Calu3 (cell line): ENCODE data around the gene KLKB1. TPM values are rescaled to one million over a fixed set of nuclear protein-coding genes. Genes with fewer than 3 reads are reported as not detected.
A peak's percentile ranks its signal among the peaks of the same experiment; 100 is the strongest.

Source experiments
- Bru-seq: library from RNA; stranded (reverse); fragments of 400-500 nt; gene quantifications from one replicate; lab custom pipeline; 2021; lab: Mats Ljungman, UMichigan
- BruChase-seq, 2 experiments: library from RNA; stranded (reverse); fragments of 400-500 nt; gene quantifications; one replicate each; lab custom pipeline; 2021; lab: Mats Ljungman, UMichigan
- BruUV-seq: library from RNA; stranded (reverse); fragments of 400-500 nt; replicated peaks from 2 replicates; lab custom pipeline; 2021; lab: Mats Ljungman, UMichigan
- CTCF ChIA-PET: fragments of 300-600 bp; sonication (Branson Sonifier 250); formaldehyde crosslinking; loops from one replicate; lab custom pipeline; 2022; ENCODE audit warnings: antibody characterized with exemption; lab: Charles Lee
- DNase-seq: peaks from one replicate; pipeline ENCODE4 v3.0.0; 2022
- H3K27ac Mint-ChIP-seq: one replicate; pipeline ENCODE4 v1.8.0; 2022; ENCODE audit warnings: mixed read lengths; ENCODE audit not compliant: unreplicated experiment
- H3K27me3 Mint-ChIP-seq: one replicate; pipeline ENCODE4 v1.8.0; 2022; ENCODE audit warnings: mixed read lengths; ENCODE audit not compliant: unreplicated experiment
- H3K36me3 Mint-ChIP-seq: one replicate; pipeline ENCODE4 v1.8.0; 2022; ENCODE audit warnings: mild to moderate bottlenecking, moderate library complexity, mixed read lengths; ENCODE audit not compliant: insufficient read depth, unreplicated experiment
- H3K4me1 Mint-ChIP-seq: one replicate; pipeline ENCODE4 v1.8.0; 2022; ENCODE audit warnings: mild to moderate bottlenecking, low read depth, mixed read lengths; ENCODE audit not compliant: unreplicated experiment
- H3K4me3 Mint-ChIP-seq: one replicate; pipeline ENCODE4 v1.8.0; 2022; ENCODE audit warnings: mild to moderate bottlenecking, low read depth, moderate library complexity, mixed read lengths; ENCODE audit not compliant: unreplicated experiment
- H3K9me3 Mint-ChIP-seq: one replicate; pipeline ENCODE4 v1.8.0; 2022; ENCODE audit warnings: low read depth, mixed read lengths; ENCODE audit not compliant: unreplicated experiment
- intact Hi-C: fragments of 100-400 bp; cut with micrococcal nuclease; formaldehyde crosslinking; loops from one replicate; pipeline ENCODE4 v1.10.0; 2022; ENCODE audit not compliant: unreplicated experiment
- long read RNA-seq: library from polyadenylated mRNA; stranded (forward); transcript quantifications from one replicate; pipeline ENCODE4 v2.0.0, GENCODE V29; 2022
- total RNA-seq: library from RNA; stranded (reverse); gene quantifications from 2 replicates; pipeline ENCODE4 v1.2.3, GENCODE V29; 2022
- TF ChIP-seq, protein P1 (sequence below): fragments of 200-600 bp; IDR thresholded peaks from one replicate; pipeline ENCODE4 v1.8.0; 2022; ENCODE audit warnings: antibody characterized with exemption; ENCODE audit not compliant: unreplicated experiment

KLKB1 gene
- total RNA-seq (2.6 and 2.9 TPM in 2 replicates), Bru-seq, nascent RNA (percentile 49 among the genes with signal in this experiment), BruChase-seq, experiment 1, labeled RNA remaining after a 6-hour chase (percentile 69 among the genes with signal in this experiment), BruChase-seq, experiment 2, labeled RNA remaining after a 2-hour chase (percentile 53 among the genes with signal in this experiment)
- long read RNA-seq, partial matches to known transcripts, result 4 of 8 reads
- long read RNA-seq, other reads (novel, unspliced or antisense), result 4 of 8 reads

DNA sequence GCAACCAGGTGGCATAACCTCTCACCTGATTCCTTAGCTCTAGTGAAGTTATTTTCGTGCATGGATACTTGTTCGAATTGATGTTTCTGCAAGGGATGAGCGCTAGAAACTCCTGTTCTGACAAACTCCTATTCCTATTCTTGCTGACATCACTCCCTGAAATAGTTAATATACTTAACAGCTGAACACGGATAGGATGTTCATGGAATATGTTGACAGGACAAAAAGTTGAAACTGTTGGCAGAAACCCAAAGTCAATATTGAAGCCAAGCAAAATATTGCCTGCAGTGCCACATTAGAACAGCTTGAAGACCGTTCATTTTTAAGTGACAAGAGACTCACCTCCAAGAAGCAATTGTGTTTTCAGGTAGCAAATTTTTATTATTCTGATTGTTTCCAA is at the start of gene KLKB1:
Gene KLKB1, plus strand, starts transcription at position 287 of the 400 bp plus-strand sequence. CDS start 689 bp downstream, outside the sequence.
- Mint-ChIP-seq H3K4me3 (no peak within 1 kb of the TSS), H3K9me3 (peaks cover 5% of the 10 kb centered on the region), H3K27ac (no peak within 1 kb of the TSS), H3K27me3 (no peaks in the 10 kb centered on the region), H3K4me1 (no peaks in the 10 kb centered on the region), H3K36me3 (no peaks in the 10 kb centered on the region)
- intact Hi-C loops, result no loop called here
- BruUV-seq, result no TSS peak
- DNase-seq, result no peak
- CTCF ChIA-PET, result no interaction called here
- TF ChIP-seq, protein P1, sequence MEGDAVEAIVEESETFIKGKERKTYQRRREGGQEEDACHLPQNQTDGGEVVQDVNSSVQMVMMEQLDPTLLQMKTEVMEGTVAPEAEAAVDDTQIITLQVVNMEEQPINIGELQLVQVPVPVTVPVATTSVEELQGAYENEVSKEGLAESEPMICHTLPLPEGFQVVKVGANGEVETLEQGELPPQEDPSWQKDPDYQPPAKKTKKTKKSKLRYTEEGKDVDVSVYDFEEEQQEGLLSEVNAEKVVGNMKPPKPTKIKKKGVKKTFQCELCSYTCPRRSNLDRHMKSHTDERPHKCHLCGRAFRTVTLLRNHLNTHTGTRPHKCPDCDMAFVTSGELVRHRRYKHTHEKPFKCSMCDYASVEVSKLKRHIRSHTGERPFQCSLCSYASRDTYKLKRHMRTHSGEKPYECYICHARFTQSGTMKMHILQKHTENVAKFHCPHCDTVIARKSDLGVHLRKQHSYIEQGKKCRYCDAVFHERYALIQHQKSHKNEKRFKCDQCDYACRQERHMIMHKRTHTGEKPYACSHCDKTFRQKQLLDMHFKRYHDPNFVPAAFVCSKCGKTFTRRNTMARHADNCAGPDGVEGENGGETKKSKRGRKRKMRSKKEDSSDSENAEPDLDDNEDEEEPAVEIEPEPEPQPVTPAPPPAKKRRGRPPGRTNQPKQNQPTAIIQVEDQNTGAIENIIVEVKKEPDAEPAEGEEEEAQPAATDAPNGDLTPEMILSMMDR, result no peak

DNA sequence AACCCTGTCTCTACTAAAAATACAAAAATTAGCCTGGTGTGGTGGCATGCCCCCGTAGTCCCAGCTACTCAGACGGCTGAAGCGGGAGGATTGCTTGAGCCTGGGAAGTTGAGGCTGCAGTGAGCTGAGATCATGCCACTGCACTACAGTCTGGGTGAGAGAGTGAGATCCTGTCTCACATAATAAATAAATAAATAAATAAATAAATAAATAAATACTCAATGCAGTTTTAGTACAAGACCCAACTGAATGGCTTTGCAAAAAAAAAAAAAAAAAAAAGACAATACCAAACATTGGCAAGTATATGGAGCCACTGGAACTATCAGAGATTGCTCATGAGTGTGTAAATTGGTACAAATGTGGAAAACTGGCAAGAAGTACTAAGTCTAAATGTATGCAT is 39.2 kb upstream of the KLKB1 start:
- peaks cover 17% of the 10 kb centered on the region for H3K4me1 Mint-ChIP-seq
- no peak for DNase-seq
- no peak overlapping the region for H3K4me3 Mint-ChIP-seq
- peaks cover 5% of the 10 kb centered on the region for H3K9me3 Mint-ChIP-seq
- peaks cover 25% of the 10 kb centered on the region for H3K36me3 Mint-ChIP-seq
- no peak overlapping the region for H3K27ac Mint-ChIP-seq
- H3K27me3 Mint-ChIP-seq, result no peaks in the 10 kb centered on the region
- TF ChIP-seq, protein P1, result no peak
- BruUV-seq, result no TSS peak
- intact Hi-C loops, result no loop called here
- CTCF ChIA-PET, result no interaction called here

DNA sequence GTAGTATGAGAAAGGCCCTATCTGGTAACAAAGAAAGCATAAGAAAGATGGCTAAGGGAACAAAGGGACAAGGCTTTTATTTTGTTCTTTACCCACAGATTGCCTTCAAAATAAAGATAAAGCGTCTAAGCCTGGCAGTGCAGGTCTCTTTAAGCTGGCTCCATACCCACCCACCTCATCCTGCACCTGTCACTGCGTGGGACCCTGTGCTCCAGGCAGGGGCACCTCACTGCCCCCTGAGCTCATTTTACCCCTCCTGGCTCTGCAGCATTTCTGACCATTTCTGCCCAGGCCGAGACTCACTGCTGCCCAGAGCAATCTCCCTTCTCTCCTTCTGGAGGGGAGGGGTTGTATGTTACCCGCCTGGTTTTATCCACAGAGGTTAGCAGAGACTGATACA is 37.7 kb upstream of the KLKB1 start:
- Mint-ChIP-seq H3K27me3 (no peaks in the 10 kb centered on the region), H3K4me3 (peak overlapping the region; percentile 86), H3K36me3 (peaks cover 25% of the 10 kb centered on the region), H3K9me3 (peaks cover 5% of the 10 kb centered on the region), H3K4me1 (peaks cover 17% of the 10 kb centered on the region), H3K27ac (peak overlapping the region; percentile 76)
- no TSS peak for BruUV-seq
- DNase-seq, result no peak
- TF ChIP-seq, protein P1, result no peak
- intact Hi-C loops, result loop anchor here (5.0 kb wide), 1 partner anchor 42 kb away; no protein-coding TSS in a partner anchor
- CTCF ChIA-PET, result interaction anchor here (1.4 kb wide), 1 partner anchor 12 kb away, joined by 3 read pairs; no protein-coding TSS in a partner anchor

DNA sequence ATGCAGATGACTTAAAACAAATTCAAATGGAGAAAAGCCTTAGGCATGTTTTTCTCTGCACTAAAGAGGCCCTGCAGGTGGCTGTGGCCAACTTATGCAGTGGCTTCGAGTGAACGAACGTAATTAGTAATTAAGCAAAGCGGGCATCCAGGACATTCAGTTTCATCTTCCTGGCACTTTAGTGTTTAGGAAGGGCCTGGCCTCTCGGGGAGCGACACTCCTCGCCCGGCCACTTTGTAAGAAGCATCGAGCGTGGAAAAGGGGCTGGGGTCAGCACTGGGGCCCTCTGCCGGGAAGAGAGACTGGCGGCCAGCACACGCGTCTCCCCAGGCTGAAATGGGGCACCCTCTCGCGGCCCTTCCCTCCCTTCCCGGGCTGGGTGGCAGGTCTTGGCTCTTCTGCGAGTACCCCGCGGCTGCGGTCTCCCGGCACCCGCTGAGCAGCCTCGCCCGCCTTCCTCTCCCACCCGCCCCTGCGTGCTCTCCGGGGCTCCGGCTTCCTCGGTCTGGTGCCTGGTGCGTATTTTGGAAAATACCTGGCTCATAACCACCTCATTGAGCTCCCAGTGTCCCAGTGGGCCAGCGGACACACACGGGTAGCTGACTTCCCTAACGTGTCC is 36.6 kb upstream of the KLKB1 start:
- Mint-ChIP-seq H3K27me3 (no peaks in the 10 kb centered on the region), H3K4me1 (peaks cover 17% of the 10 kb centered on the region), H3K27ac (peak overlapping the region; percentile 76), H3K4me3 (peak overlapping the region; percentile 86), H3K9me3 (no peaks in the 10 kb centered on the region), H3K36me3 (peaks cover 25% of the 10 kb centered on the region)
- peak; percentile 45 for DNase-seq
- TSS peak; percentile 81 for BruUV-seq
- TF ChIP-seq, protein P1, result no peak
- intact Hi-C loops, result loop anchor here (5.0 kb wide), 1 partner anchor 43 kb away; no protein-coding TSS in a partner anchor
- CTCF ChIA-PET, result interaction anchor here (1.4 to 1.5 kb wide), 2 partner anchors 11 to 85 kb away, joined by 3 read pairs; no protein-coding TSS in a partner anchor
